Kidney capillary endothelial cell (primary cell): ENCODE results near the gene TBC1D10B.

Experiments
- DNase-seq: peaks from one replicate; pipeline ENCODE4 v3.0.0-alpha.2; 2018; ENCODE audit warnings: low spot score

Gene TBC1D10B

DNA sequence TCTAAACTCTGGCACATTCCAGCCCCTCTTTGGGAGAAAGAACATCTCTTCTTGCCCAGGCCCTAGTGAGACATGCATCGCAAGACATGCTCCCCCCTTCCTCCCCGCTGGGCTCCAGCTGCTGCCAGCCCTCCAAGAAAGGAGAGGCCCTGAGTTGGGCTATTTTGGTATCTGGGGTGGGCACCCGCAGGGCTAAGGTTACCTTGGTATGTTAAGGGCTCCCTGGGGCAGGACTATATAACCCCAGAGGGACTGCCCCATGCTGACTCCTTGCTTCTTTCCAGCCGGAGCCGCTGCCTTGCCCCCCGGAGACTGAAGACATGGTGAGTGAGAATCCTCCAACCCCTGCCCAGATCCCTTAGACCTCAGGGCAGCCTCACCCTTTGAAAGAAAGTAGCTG is 4.2 kb upstream of the TBC1D10B start, which contains the start of gene MYL11:
Gene MYL11 (plus strand): TSS at position 265 of the 400 bp plus-strand sequence. CDS start 56 bp downstream, at position 321.
- no peak for DNase-seq

DNA sequence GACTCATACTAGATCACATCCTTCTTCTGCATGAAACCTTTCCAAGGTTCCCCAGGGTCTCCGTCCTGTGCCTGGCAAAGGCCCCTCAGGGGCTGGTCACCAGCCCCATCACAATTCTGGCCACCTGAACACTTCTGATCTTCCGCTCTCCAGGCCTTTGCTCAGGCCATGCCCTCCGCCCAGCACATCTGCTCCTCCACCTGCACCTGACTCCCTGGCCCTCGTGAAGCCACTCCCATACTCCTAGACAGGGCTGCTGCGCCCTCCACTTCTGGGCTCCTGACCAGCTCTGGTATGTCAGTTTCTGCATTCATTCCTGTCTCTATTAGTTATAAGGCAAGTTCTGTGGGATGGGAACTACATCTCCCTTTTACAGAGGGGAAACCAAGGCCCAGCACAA is 2.4 kb upstream of the TBC1D10B start:
- no peak for DNase-seq

DNA sequence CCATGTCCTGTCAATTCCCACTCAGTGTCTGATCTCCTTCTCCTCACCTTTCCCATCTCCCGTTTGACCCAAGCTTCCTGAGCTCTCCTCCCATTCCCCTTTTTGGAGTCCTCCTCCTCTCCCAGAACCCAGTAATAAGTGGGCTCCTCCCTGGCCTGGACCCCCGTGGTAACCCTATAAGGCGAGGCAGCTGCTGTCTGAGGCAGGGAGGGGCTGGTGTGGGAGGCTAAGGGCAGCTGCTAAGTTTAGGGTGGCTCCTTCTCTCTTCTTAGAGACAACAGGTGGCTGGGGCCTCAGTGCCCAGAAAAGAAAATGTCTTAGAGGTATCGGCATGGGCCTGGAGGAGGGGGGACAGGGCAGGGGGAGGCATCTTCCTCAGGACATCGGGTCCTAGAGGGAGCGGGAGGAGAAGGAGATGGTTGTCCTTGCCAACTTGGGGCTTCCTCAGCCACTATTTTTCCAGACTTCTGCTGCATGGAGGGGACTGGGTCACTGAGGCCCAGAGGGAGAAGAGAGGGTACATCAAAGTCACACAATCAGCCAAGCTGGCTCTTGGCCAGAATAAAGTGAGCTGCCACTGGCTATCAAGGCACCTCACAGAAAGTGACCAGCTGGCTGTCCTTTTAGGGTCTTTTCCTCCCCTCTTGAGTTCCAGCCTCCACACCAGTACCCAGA is 1.9 kb upstream of the TBC1D10B start:
- no peak for DNase-seq

DNA sequence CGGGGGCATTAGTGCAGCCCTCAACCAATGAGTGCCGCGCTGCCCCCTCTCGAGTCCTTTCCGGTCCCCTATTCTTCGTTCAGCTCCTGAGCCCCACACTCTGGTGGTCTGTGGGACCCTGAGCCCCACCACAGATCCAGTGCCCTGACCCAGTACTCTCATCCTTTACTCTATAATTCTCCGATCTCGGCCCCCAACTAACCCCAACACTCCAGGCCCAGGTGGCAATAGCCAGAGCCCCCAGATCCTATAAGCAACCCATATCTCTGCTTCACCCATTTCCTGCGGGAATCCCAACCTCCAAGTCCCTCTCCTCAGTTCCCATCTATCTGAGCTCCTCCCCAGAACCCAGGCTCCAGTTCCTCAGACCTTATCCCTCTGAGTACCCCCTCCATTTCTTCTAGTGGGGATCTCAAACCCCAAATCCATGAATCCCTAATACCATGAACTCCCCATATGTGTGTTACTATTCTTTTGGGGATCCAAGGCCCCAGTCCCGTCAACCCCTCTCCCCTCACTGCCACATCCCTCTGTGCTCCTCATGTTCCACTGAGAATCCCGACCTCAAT is 1.0 kb upstream of the TBC1D10B start:
- DNase-seq, result no peak

DNA sequence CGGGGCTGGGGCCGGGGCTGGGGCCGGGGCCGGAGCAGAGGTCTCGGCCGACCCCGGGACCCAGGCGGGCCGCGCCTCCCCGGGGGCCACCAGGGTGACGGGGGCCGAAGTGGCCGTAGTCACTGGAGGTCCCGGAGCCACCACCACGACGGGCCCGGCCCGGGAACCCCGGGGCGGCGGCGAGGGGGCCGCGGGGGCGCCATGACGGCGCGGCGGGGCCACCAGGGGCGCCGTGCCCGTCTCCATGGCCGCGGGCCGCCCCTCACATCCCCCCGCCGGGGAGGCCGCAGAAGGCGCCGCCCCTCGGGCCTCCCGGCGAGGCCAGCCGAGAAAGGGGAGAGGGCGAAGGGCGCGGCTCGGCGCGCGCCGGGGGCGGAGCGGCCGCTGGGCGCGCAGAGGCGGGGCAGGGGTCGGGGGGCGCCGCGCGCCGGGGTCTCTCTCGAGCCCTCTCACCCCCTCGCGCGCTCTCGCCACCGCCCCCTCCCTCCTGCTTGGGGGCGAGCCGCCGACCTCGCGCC is 297 bp downstream of the TBC1D10B start:
- no peak for DNase-seq

GRCh38 chr16:30369091-30369937 is 980 bp downstream of the TBC1D10B start:
- DNase-seq, result no peak

GRCh38 chr16:30368792-30369090 is 1.6 kb downstream of the TBC1D10B start:
- DNase-seq, result no peak

- no peak for DNase-seq
Measured at GRCh38 chr16:30368122-30368791, 2.0 kb downstream of the TBC1D10B start.

GRCh38 chr16:30367349-30368009 is 2.8 kb downstream of the TBC1D10B start:
- no peak for DNase-seq

DNA sequence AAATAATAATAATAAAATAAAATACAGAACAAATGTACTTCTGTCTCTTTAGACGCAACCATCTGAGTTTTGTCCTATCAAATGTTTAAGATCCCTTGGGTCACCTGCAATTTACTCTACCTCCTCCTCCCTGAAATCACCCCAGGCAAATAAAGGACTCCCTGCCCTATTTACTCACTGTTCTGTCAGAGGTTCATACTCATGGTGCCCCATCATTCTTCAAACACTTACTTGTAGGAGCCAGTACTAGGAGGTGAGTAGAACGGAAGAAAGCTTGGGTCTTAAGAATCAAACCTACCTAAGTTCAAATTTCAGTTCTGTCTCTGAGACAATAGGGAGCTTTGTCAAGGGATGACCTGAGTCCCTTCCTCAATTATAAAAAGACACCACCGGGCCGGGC is 3.8 kb downstream of the TBC1D10B start:
- no peak for DNase-seq

GRCh38 chr16:30365200-30365599 is 5.1 kb downstream of the TBC1D10B start:
- DNase-seq, result no peak

DNA sequence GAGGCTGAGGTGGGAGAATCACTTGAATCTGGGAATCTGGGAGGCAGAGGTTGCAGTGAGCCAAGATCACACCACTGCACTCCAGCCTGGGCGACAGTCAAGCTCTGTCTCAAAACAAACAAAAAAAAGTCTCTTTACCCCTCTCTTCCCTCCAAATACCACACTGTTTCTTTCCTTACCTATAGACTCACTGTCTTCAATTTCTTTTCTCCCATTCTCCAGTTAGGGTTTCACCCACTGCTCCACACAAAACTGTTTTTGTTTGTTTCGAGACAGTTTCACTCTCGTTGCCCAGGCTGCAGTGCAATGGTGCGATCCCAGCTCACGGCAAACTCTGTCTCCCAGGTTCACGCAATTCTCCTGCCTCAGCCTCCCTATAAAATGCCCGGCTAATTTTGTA is 9.1 kb downstream of the TBC1D10B start:
- DNase-seq, result no peak

DNA sequence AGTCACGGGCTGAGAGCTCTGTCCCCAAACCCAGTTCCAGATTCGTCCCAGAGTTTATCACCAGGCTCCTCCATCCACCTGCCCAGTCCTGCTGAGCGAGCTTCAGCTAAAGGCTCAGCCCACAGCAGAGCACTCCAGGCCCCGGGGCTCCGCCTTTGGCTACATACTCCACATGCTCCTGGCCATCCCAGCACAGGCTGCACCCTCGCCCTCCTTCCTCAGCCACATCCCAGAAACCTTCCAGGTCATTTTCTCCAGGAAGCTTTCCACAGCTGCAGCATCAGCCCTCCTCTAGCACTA is 10.5 kb downstream of the TBC1D10B start:
- no peak for DNase-seq

GRCh38 chr16:30358990-30359870 is 11.1 kb downstream of the TBC1D10B start:
- no peak for DNase-seq

DNA sequence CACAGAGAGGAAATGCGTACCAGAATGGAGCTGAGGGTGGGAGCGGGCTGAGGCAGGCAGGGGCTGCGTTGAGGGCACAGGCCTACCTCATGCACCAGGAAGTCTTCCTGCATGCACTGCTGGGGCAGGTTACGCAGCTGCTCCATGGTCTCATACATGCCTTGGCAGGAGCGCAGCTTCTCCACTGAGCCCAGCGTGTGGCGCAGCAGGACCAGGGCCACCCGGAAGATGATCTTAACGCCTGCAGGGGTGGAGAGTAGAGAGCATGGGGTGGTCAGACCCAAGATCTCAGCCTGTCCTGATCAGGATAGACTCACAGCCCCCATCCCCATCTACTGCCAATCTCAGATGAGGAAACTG is 11.7 kb downstream of the TBC1D10B start:
- no peak for DNase-seq

- DNase-seq, result no peak
Measured at GRCh38 chr16:30357715-30358576, 12.3 kb downstream of the TBC1D10B start.

DNA sequence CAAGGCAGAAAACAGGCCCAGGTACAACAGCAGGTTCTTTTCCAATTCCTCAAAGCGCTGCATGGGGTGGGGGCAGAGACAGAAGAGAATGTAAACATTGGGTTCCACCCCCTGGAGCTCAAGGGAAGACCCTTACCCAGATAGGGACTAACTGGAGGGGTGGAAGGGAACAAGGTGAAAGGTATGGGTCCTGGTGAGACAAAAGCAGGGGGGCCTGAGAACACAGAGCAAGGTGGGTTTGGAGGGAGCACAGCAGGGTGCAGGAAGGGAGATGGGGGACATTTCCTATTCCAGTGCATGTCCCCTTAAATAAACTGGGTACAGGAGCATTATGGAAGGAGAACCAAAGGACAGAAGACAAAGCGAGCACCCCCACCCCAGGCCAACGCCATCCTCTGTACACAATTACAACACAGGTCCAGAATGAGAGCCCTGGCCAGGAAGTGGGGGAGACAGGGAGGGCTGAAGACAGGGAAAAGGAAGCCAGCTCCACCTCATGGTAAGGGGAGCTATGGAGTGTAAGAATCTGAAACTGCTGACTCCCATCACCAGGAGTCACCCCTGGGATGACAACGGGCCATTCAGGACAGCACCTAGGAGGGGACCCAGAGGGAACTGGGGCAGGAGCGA is 13.1 kb downstream of the TBC1D10B start:
- no peak for DNase-seq

DNA sequence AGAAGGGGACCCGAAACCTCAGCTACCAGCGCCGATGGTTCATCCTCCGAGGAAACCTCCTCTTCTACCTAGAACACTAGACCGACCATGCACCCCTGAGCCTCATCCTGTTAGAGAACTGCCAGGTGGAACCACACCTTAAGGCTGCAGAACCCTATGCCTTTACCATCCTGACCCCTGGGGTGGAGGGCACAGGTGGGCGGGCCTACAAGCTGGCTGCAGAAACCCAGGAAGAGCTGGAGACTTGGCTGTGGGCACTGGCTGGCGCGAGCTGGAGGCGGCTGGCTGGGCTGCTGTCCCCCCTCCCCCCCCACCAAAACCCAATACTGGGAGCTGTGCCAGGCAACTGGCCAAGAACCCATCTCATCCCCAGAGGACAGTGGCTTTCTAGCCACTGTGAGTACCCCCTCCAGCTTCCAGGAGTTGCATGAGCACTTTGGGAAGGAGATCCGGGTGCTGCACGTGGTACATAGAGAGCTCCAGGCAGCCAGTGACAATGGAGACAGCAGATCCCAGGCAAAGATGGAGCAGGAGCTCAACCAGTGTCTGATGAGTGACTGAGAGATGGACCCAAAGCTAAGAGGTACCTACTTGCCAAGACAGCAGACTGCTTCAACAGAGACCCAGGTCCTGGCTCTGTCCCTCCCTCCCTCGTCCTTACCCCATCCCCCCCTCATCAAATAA is 13.8 kb downstream of the TBC1D10B start:
- no peak for DNase-seq

- DNase-seq, result no peak
Measured at GRCh38 chr16:30355954-30356308, 14.4 kb downstream of the TBC1D10B start.
